ENCODE results near the gene KIF16B. TPM values are rescaled to one million over a fixed set of nuclear protein-coding genes. Genes with fewer than 3 reads are reported as not detected.

The KIF16B gene
- total and polyA plus RNA-seq, 2 of the 13 experiments (the other 11 are each of a cell fraction or from before 2014, with no cell fraction given) = 6.9 to 18.0 TPM

DNA sequence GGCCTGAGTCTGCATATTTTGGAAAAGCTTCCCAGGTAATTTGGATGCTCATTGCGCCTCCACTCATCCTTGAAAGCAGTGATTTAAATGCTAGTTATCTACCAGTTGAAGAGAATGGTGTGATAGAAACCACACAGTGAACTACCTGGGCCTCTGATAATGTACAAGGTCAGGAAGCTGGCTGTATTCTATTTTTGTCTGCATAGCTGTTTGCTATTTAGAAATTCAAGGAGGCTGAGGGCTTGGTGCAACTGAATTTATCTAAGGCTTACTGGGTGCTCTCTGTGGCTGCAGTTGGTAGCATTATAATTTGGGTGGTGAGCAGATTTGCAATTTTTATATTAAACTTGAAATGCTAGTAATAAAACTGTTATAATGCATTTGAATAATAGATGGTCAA, 245.6 kb downstream of the KIF16B start:
- Histone ChIP-seq H3K27me3 (ENCODE audit: control insufficient read depth in 1 of 2, insufficient read depth in 2 of 2, low read length in 2 of 2) (no peaks in the 10 kb centered on the region), H3K27ac (ENCODE audit: extremely low read length, insufficient read depth, low read length) (no peak overlapping the region), H4K20me1 (ENCODE audit: insufficient read depth, low read length) (no peaks in the 10 kb centered on the region), H3K9me3 (ENCODE audit: low read length) (no peaks in the 10 kb centered on the region), H3K4me1 (ENCODE audit: insufficient read depth, low read length) (no peaks in the 10 kb centered on the region), H3K36me3 (replicated peaks in 1 of 2; ENCODE audit: control insufficient read depth in 1 of 2, insufficient read depth in 2 of 2, low read length in 2 of 2) (no peaks in the 10 kb centered on the region), H3K9ac (ENCODE audit: insufficient read depth, low read depth, low read length) (no peak overlapping the region), H2AFZ (ENCODE audit: low read length) (no peak overlapping the region), H3K4me2 (ENCODE audit: low read depth, low read length) (no peak overlapping the region), H3K4me3 (replicated peaks in 1 of 3; ENCODE audit: insufficient read depth in 1 of 3, low read depth in 2 of 3, low read length in 3 of 3) (no peak overlapping the region), H3K79me2 (ENCODE audit: insufficient read depth, low read length) (no peaks in the 10 kb centered on the region)
- 100% methylated on average over 1 of the region's 1 CpG for WGBS (ENCODE audit: low lambda C conversion rate)
- BruUV-seq (replicated peaks) = no TSS peak
- in situ Hi-C loops (cut with HindIII; ENCODE audit: extremely low pct_ligation_motif_present, low pct_unique_long_range_greater_than_20kb) (no loop called here), intact Hi-C loops (cut with micrococcal nuclease; ENCODE audit: unreplicated experiment) (no loop called here)
- TF ChIP-seq ZNF160 (CRISPR knock-in tag; IDR thresholded peaks at IDR 0.05) (no peak), RBFOX2 (IDR thresholded peaks at IDR 0.05; ENCODE audit: low read depth, low read length) (no peak), ZMAT3 (CRISPR knock-in tag; conservative IDR thresholded peaks at IDR 0.05) (no peak), MZF1 (CRISPR knock-in tag; IDR thresholded peaks at IDR 0.05; ENCODE audit: borderline replicate concordance) (no peak), KDM6A (CRISPR knock-in tag; IDR thresholded peaks at IDR 0.05; ENCODE audit: low read depth) (no peak), ARNTL (CRISPR knock-in tag; IDR thresholded peaks at IDR 0.05) (no peak), ZBTB7A (CRISPR knock-in tag; IDR thresholded peaks at IDR 0.05) (no peak), HNRNPLL (IDR thresholded peaks at IDR 0.05; ENCODE audit: low read depth, low read length, poor library complexity, severe bottlenecking) (no peak), TCF7 (IDR thresholded peaks at IDR 0.05; ENCODE audit: low read depth) (no peak), NFATC3 (CRISPR knock-in tag; IDR thresholded peaks at IDR 0.05) (no peak), ZNF619 (CRISPR knock-in tag; IDR thresholded peaks at IDR 0.05) (no peak), ZNF570 (CRISPR knock-in tag; IDR thresholded peaks at IDR 0.05; ENCODE audit: borderline replicate concordance) (no peak)
- TF ChIP-seq, protein P1, sequence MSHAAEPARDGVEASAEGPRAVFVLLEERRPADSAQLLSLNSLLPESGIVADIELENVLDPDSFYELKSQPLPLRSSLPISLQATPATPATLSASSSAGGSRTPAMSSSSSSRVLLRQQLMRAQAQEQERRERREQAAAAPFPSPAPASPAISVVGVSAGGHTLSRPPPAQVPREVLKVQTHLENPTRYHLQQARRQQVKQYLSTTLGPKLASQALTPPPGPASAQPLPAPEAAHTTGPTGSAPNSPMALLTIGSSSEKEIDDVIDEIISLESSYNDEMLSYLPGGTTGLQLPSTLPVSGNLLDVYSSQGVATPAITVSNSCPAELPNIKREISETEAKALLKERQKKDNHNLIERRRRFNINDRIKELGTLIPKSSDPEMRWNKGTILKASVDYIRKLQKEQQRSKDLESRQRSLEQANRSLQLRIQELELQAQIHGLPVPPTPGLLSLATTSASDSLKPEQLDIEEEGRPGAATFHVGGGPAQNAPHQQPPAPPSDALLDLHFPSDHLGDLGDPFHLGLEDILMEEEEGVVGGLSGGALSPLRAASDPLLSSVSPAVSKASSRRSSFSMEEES (CRISPR knock-in tag; IDR thresholded peaks at IDR 0.05) = no peak
- TF ChIP-seq, protein P2, sequence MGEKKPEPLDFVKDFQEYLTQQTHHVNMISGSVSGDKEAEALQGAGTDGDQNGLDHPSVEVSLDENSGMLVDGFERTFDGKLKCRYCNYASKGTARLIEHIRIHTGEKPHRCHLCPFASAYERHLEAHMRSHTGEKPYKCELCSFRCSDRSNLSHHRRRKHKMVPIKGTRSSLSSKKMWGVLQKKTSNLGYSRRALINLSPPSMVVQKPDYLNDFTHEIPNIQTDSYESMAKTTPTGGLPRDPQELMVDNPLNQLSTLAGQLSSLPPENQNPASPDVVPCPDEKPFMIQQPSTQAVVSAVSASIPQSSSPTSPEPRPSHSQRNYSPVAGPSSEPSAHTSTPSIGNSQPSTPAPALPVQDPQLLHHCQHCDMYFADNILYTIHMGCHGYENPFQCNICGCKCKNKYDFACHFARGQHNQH (CRISPR knock-in tag; IDR thresholded peaks at IDR 0.05) = no peak
- ChIA-PET CTCF (ENCODE audit: low intra/inter-chr PET ratio, low total read pairs) (no interaction called here), POLR2A (no interaction called here)
- no peak for ATAC-seq
- FAIRE-seq = no peak
- no peak for DNase-seq (ENCODE audit: low spot score)
